Endothelial cell of umbilical vein (primary cell): ENCODE data around the gene F2RL3. TPM values are rescaled to one million over a fixed set of nuclear protein-coding genes. Genes with fewer than 3 reads are reported as not detected.

Experiments
- BruUV-seq: library from RNA; stranded (reverse); fragments of 400-500 nt; replicated peaks from 2 replicates; lab custom pipeline; 2021; lab: Mats Ljungman, UMichigan
- CTCF ChIA-PET: fragments of 300-600, 350-600 bp; sonication (Branson Sonifier 250); formaldehyde crosslinking; loops from one replicate; lab custom pipeline; 2021; ENCODE audit warnings: antibody characterized with exemption, inconsistent platforms; lab: Charles Lee
- POLR2A ChIA-PET: fragments of 300-600, 350-600 bp; sonication (Branson Sonifier 250); formaldehyde crosslinking; loops from one replicate; lab custom pipeline; 2021; ENCODE audit warnings: antibody characterized with exemption, inconsistent platforms; lab: Charles Lee
- DNase-seq: peaks from one replicate; pipeline ENCODE4 v3.0.0-alpha.2; 2011; ENCODE audit warnings: low read depth, low spot score
- FAIRE-seq: peaks from 2 replicates; lab custom pipeline; 2011; peaks lifted over from hg19 to GRCh38; lab: Jason Lieb, UNC
- H2AFZ ChIP-seq: 2 replicates; pipeline ENCODE4 v1.6.0; 2012; ENCODE audit warnings: low read depth, low read length, control low read depth, inconsistent platforms
- H3K27ac ChIP-seq: 2 replicates; pipeline ENCODE4 v1.5.1; 2011; ENCODE audit warnings: low read depth, mild to moderate bottlenecking, control low read depth, low read length, moderate library complexity; ENCODE audit not compliant: insufficient read depth
- H3K27me3 ChIP-seq, 2 experiments: 2 replicates each; pipeline versions ENCODE4 v1.6.0 to v1.6.1; 2011; ENCODE audit warnings: low read length in 2 of 2, mixed read lengths in 1 of 2; ENCODE audit not compliant: control insufficient read depth in 2 of 2, insufficient read depth in 2 of 2
- H3K36me3 ChIP-seq, 2 experiments: 2 replicates in 1 of 2; 3 replicates in 1 of 2; pipeline ENCODE4 v1.5.1; 2011; ENCODE audit warnings: low read length in 2 of 2, mild to moderate bottlenecking in 1 of 2, moderate library complexity in 1 of 2; ENCODE audit not compliant: control insufficient read depth in 2 of 2, insufficient read depth in 2 of 2; ENCODE audit errors: extremely low read depth in 1 of 2
- H3K4me1 ChIP-seq: 3 replicates; pipeline ENCODE4 v1.5.1; 2011; ENCODE audit warnings: mild to moderate bottlenecking, low read length; ENCODE audit not compliant: control insufficient read depth, insufficient read depth; ENCODE audit errors: extremely low read depth
- H3K4me2 ChIP-seq: 2 replicates; pipeline ENCODE4 v1.6.1; 2011; ENCODE audit warnings: low read length, control low read depth, mixed read lengths; ENCODE audit not compliant: insufficient read depth
- H3K4me3 ChIP-seq, 3 experiments: fragments of 200-600 bp in 1 of 3; sonication (generic), shearing (Covaris generic) in 1 of 3; replicated peaks in 1 of 3; 2 replicates each; pipeline ENCODE4 v1.5.1; 2011 to 2016; ENCODE audit warnings: control low read depth in 3 of 3, low read length in 3 of 3, mild to moderate bottlenecking in 2 of 3, inconsistent platforms in 1 of 3, low read depth in 1 of 3, moderate library complexity in 1 of 3; ENCODE audit not compliant: insufficient read depth in 1 of 3
- H3K79me2 ChIP-seq: 2 replicates; pipeline ENCODE4 v1.6.0; 2012; ENCODE audit warnings: low read length, inconsistent platforms; ENCODE audit not compliant: control insufficient read depth, insufficient read depth
- H3K9ac ChIP-seq: replicated peaks from 2 replicates; pipeline ENCODE3; 2011; ENCODE audit warnings: low read length, control low read depth; ENCODE audit not compliant: insufficient read depth; ENCODE audit errors: extremely low read depth
- H3K9me1 ChIP-seq: replicated peaks from 3 replicates; pipeline ENCODE4 v1.6.0; 2011; ENCODE audit warnings: mild to moderate bottlenecking, low read length; ENCODE audit not compliant: control insufficient read depth, insufficient read depth; ENCODE audit errors: extremely low read depth
- H3K9me3 ChIP-seq: replicated peaks from 2 replicates; pipeline ENCODE4 v1.5.1; 2012; ENCODE audit warnings: low read length, inconsistent platforms; ENCODE audit not compliant: control insufficient read depth, insufficient read depth
- H4K20me1 ChIP-seq: replicated peaks from 2 replicates; pipeline ENCODE3; 2011; ENCODE audit warnings: mild to moderate bottlenecking, low read length; ENCODE audit not compliant: control insufficient read depth, insufficient read depth; ENCODE audit errors: extremely low read depth
- CTCF ChIP-seq, 2 donors: IDR thresholded peaks; 1 replicate in 1 of 2; 2 replicates in 1 of 2; pipeline ENCODE4 v1.5.1; 2011; ENCODE audit warnings: low read length in 2 of 2, mild to moderate bottlenecking in 2 of 2, moderate library complexity in 2 of 2, control low read depth in 1 of 2, inconsistent platforms in 1 of 2, low read depth in 1 of 2; ENCODE audit not compliant: insufficient read depth in 1 of 2; ENCODE audit errors: extremely low read depth in 1 of 2
- FOS ChIP-seq: IDR thresholded peaks from 2 replicates; pipeline ENCODE4 v1.6.1; 2011; ENCODE audit warnings: mild to moderate bottlenecking, low read length, moderate library complexity, borderline replicate concordance; ENCODE audit not compliant: insufficient read depth
- POLR2AphosphoS5 ChIP-seq: IDR thresholded peaks from 2 replicates; pipeline ENCODE4 v1.6.1; 2012; ENCODE audit warnings: low read depth, mild to moderate bottlenecking, control low read depth, low read length, moderate library complexity; ENCODE audit not compliant: insufficient read depth
- dilution Hi-C: fragments of 300-500 bp; cut with MboI; formaldehyde crosslinking; loops from one replicate; pipeline ENCODE4 v1.15.0; 2019; ENCODE audit warnings: low sequenced_read_pairs; ENCODE audit not compliant: extremely low pct_ligation_motif_present
- intact Hi-C: fragments of 100-400 bp; cut with micrococcal nuclease; formaldehyde crosslinking; loops from one replicate; pipeline ENCODE4 v1.10.0; 2022
- polyA plus RNA-seq, 4 experiments: library from polyadenylated mRNA; depleted of rRNA in 3 of 4; stranded (reverse) in 3 of 4; unstranded in 1 of 4; fragments of >200 nt; gene quantifications; 2 replicates each; pipeline versions ENCODE4 v1.2.1 to v1.2.3, GENCODE V29; 2011 to 2012; ENCODE audit warnings: missing spikeins in 1 of 4
- total RNA-seq: library from RNA; stranded (reverse); gene quantifications from 2 replicates; pipeline ENCODE4 v1.2.3, GENCODE V29; 2021
- TF ChIP-seq, protein P1 (sequence below): IDR thresholded peaks from 2 replicates; pipeline ENCODE4 v1.6.1; 2011; ENCODE audit not compliant: insufficient read depth, insufficient read length

Gene F2RL3
- total and polyA plus RNA-seq, 2 donors (not counting 3 experiments of a cell fraction or from before 2014, with no cell fraction given): 1.2 to 1.7 TPM

- DNase-seq: peak; percentile 16
- Histone ChIP-seq H3K9ac (no peak overlapping the region), H2AFZ (no peak overlapping the region), H3K4me3 (no peak overlapping the region), H3K36me3 (no peaks in the 10 kb centered on the region), H4K20me1 (no peaks in the 10 kb centered on the region), H3K27me3 (no peaks in the 10 kb centered on the region), H3K27ac (no peak overlapping the region), H3K79me2 (no peaks in the 10 kb centered on the region), H3K9me1 (no peaks in the 10 kb centered on the region), H3K4me1 (no peaks in the 10 kb centered on the region), H3K4me2 (no peak overlapping the region), H3K9me3 (no peaks in the 10 kb centered on the region)
- intact Hi-C loops: loop anchor here (1.0 kb wide), 3 partner anchors 120 to 185 kb away; no protein-coding TSS in a partner anchor
- no peak for FAIRE-seq
- ChIA-PET POLR2A (no interaction called here), CTCF (interaction anchor here (1.2 to 2.7 kb wide), 4 partner anchors 120 to 185 kb away, joined by 4 to 13 read pairs (median 6); no protein-coding TSS in a partner anchor)
- dilution Hi-C loops: no loop called here
- BruUV-seq: no TSS peak
- TF ChIP-seq CTCF (IDR thresholded peaks at IDR 0.05; ENCODE audit: extremely low read depth in 1 of 2, insufficient read depth in 1 of 2, low read depth in 1 of 2, low read length in 2 of 2): peak; percentile 50 to 58
- TF ChIP-seq, protein P1, sequence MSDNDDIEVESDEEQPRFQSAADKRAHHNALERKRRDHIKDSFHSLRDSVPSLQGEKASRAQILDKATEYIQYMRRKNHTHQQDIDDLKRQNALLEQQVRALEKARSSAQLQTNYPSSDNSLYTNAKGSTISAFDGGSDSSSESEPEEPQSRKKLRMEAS: no peak
- no peak for TF ChIP-seq FOS
- no peak for TF ChIP-seq POLR2AphosphoS5
Measured at GRCh38 chr19:16899566-16900075, 10.8 kb downstream of the F2RL3 start.
